Stimulated activated memory B cell treated with anti-CD40 and anti-IgM and Interleukin-4, amounts not matched to agents 10 μg/mL and 1 μg/mL and 100 μg/mL, for 72 hours (primary cell): Measurements from ENCODE around the gene KIF1C.
A peak's percentile ranks its signal among the peaks of the same experiment; 100 is the strongest.

Experiments
- ATAC-seq: fragments of 150-1000 bp; cut with Tn5 transposase; 2 replicates; pipeline ENCODE4 v1.10.0; 2021
- H3K27ac Mint-ChIP-seq: one replicate; pipeline ENCODE4 v1.8.0; 2022; ENCODE audit warnings: mild to moderate bottlenecking, mixed read lengths
- H3K27me3 Mint-ChIP-seq: one replicate; pipeline ENCODE4 v1.8.0; 2022; ENCODE audit warnings: mixed read lengths
- H3K36me3 Mint-ChIP-seq: one replicate; pipeline ENCODE4 v1.8.0; 2022; ENCODE audit warnings: mixed read lengths
- H3K4me1 Mint-ChIP-seq: one replicate; pipeline ENCODE4 v1.8.0; 2022; ENCODE audit warnings: mixed read lengths
- H3K4me3 Mint-ChIP-seq: one replicate; pipeline ENCODE4 v1.8.0; 2022; ENCODE audit warnings: mild to moderate bottlenecking, moderate library complexity, mixed read lengths
- H3K9me3 Mint-ChIP-seq: one replicate; pipeline ENCODE4 v1.8.0; 2022; ENCODE audit warnings: mixed read lengths

The KIF1C gene

GRCh38 chr17:4965311-4965986, 32.3 kb upstream of the KIF1C start:
- peaks cover 15% of the 10 kb centered on the region for H3K4me1 Mint-ChIP-seq
- no peaks in the 10 kb centered on the region for H3K27me3 Mint-ChIP-seq
- no peak overlapping the region for H3K27ac Mint-ChIP-seq
- H3K4me3 Mint-ChIP-seq: no peak overlapping the region
- no peak for ATAC-seq
- peaks cover 21% of the 10 kb centered on the region for H3K36me3 Mint-ChIP-seq
- no peaks in the 10 kb centered on the region for H3K9me3 Mint-ChIP-seq

DNA sequence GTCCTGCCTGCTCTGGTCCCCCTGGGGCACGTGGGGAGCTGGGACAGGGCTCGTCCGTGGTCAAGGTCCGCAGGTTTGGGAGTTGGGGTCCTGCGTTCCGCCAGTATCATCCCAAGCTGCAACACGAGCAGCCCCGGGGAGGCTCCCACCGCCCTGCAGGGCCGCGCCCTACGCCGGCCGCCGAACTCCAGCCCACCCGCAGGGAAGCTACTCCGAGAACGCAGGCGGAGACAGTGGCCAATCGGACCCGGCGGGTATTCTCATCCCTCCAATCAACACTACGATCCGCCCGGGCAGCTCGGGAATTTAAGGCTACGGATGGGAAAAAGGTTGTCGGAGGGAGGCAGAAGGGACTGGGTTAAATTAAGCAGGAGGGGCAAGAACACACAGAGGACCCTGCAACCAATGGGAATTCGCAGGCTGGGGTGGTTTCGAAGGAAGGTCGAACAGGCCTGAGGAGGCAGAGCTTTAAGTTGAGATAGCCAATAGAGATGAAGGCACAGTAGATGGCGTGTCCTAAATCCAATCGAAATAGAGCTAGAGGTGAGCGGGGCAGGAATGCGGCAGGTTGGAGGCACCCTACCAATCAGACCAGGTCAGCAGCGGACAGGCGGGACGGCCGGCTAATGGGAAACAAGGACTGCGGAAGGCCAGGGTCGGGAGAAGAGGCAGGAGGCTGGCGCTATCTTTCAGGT, 30.8 kb upstream of the KIF1C start:
- Mint-ChIP-seq H3K27me3 (no peaks in the 10 kb centered on the region), H3K27ac (no peak overlapping the region), H3K36me3 (peaks cover 25% of the 10 kb centered on the region), H3K9me3 (no peaks in the 10 kb centered on the region), H3K4me3 (no peak overlapping the region), H3K4me1 (peaks cover 15% of the 10 kb centered on the region)
- ATAC-seq: peak; percentile 94

- no peak within 1 kb of the TSS for H3K27ac Mint-ChIP-seq
- H3K4me1 Mint-ChIP-seq: peaks cover 15% of the 10 kb centered on the region
- H3K4me3 Mint-ChIP-seq: no peak within 1 kb of the TSS
- no peaks in the 10 kb centered on the region for H3K27me3 Mint-ChIP-seq
- peaks cover 30% of the 10 kb centered on the region for H3K36me3 Mint-ChIP-seq
- no peaks in the 10 kb centered on the region for H3K9me3 Mint-ChIP-seq
- ATAC-seq: peak; percentile 83
These were observed 29.9 kb upstream of the KIF1C start, which contains the start of gene SPAG7 for GRCh38 chr17:4967539-4968485. Gene SPAG7 (minus strand): TSS chr17:4967817. CDS start chr17:4967804, 13 bp downstream.

DNA sequence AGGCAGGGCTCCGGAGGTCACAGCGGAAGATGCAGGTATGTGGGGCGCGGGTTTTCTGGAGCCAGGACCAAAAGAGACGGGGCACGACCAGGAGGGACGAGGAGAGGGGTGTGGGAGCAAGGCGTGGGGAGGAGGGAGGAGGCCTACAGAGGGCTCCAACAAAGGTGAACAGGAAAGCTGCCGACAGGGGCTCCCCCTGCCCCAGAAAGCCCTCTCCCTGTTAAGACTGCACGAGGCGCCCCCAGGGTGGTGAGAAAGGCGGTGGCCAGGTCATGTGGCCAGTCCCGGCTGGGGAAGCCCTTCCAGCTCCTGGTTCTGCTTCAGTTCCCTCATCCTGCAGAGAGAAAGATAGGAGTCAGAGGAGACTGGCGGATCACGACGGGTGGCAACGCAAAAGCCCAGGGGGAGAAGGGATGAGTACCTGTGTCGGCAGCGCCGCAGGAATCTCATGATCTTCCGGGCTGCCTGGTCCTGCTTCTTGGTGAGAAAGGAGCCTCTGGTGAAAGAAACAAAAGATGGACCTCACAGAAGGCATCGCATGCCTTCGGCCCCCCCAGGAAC, 29.2 kb upstream of the KIF1C start:
- H3K4me1 Mint-ChIP-seq: peaks cover 15% of the 10 kb centered on the region
- H3K27ac Mint-ChIP-seq: no peak overlapping the region
- H3K9me3 Mint-ChIP-seq: no peaks in the 10 kb centered on the region
- H3K36me3 Mint-ChIP-seq: peaks cover 38% of the 10 kb centered on the region
- H3K27me3 Mint-ChIP-seq: no peaks in the 10 kb centered on the region
- no peak overlapping the region for H3K4me3 Mint-ChIP-seq
- no peak for ATAC-seq

- Mint-ChIP-seq H3K9me3 (no peaks in the 10 kb centered on the region), H3K4me1 (peaks cover 15% of the 10 kb centered on the region), H3K36me3 (peaks cover 43% of the 10 kb centered on the region), H3K4me3 (no peak overlapping the region), H3K27me3 (no peaks in the 10 kb centered on the region), H3K27ac (no peak overlapping the region)
- no peak for ATAC-seq
These were observed 28.7 kb upstream of the KIF1C start for GRCh38 chr17:4969047-4969550.

- Mint-ChIP-seq H3K36me3 (peaks cover 49% of the 10 kb centered on the region), H3K27ac (no peak overlapping the region)
- no peak for ATAC-seq
These were observed 28.1 kb upstream of the KIF1C start for GRCh38 chr17:4969551-4970173.

DNA sequence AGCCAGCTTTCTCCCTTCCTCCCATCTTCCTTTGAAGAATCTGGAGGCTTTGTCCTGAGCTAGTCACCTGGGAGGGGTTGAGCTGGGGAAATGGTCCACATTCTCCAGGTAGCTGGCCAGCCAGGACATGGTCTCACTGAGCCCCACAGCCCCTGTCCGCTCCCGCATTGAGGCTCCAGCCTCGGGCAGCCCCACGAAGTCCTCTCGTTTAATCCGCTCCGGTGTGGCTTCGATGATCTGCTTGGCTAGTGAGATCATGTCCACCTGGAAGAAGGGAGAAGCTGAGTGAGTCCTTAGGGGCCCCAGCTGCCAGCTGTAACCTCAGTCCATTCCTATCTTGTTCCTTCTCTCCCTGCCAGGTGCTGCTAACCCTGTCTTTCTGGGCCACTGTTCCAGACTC, 27.5 kb upstream of the KIF1C start:
- Mint-ChIP-seq H3K36me3 (peaks cover 52% of the 10 kb centered on the region), H3K27me3 (no peaks in the 10 kb centered on the region), H3K4me1 (peaks cover 12% of the 10 kb centered on the region), H3K4me3 (no peak overlapping the region), H3K9me3 (no peaks in the 10 kb centered on the region), H3K27ac (no peak overlapping the region)
- ATAC-seq: no peak

More at GRCh38 chr17:4969551-4970173, 28.1 kb upstream of the KIF1C start:
- Mint-ChIP-seq H3K4me1 (peaks cover 15% of the 10 kb centered on the region), H3K4me3 (no peak overlapping the region), H3K27me3 (no peaks in the 10 kb centered on the region), H3K9me3 (no peaks in the 10 kb centered on the region)

DNA sequence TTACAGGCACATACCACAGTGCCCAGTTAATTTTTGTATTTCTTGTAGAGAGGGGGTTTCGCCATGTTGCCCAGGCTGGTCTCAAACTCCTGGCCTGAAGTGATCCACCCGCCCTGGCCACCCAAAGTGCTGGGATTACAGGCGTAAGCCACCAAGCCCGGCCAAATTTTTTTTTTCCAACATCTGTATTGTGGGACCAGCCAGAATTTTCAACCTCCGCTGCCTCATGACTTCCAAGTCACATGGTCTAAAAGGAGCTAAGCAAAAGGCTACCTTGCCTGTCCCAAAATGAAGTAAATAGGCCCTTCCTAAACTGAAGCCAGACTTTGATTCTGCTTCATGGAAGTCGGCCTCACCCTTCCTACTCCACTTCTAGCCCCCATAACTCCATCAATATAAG, 25.9 kb upstream of the KIF1C start:
- Mint-ChIP-seq H3K9me3 (no peaks in the 10 kb centered on the region), H3K4me1 (no peaks in the 10 kb centered on the region), H3K4me3 (no peak overlapping the region), H3K36me3 (peaks cover 49% of the 10 kb centered on the region), H3K27ac (no peak overlapping the region), H3K27me3 (no peaks in the 10 kb centered on the region)
- no peak for ATAC-seq

GRCh38 chr17:4972322-4972721, 25.4 kb upstream of the KIF1C start:
- Mint-ChIP-seq H3K4me1 (no peaks in the 10 kb centered on the region), H3K36me3 (peaks cover 49% of the 10 kb centered on the region), H3K27me3 (no peaks in the 10 kb centered on the region), H3K27ac (no peak overlapping the region), H3K4me3 (no peak overlapping the region), H3K9me3 (no peaks in the 10 kb centered on the region)
- ATAC-seq: no peak

DNA sequence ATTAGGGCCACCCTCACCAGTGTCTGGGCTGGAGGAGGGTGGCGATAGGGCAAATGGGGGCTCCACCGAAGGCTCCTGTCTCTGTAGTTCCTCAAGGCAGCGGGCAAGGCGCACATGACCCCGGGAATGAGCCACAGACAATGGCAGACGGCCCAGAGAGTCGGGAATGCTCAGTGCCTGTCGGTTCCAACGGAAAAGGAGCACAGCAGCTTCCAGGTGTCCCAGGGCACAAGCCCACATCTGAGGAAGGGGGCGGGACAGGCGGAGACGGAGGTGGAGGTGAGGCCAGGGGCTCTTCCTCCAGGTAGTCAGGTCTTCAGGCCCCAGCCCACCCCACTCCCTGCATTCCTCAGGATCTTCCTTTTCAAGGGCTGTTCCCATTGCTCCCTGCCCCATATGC, 25.0 kb upstream of the KIF1C start:
- Mint-ChIP-seq H3K27me3 (no peaks in the 10 kb centered on the region), H3K36me3 (peaks cover 49% of the 10 kb centered on the region), H3K4me3 (no peak overlapping the region), H3K4me1 (no peaks in the 10 kb centered on the region), H3K27ac (no peak overlapping the region), H3K9me3 (no peaks in the 10 kb centered on the region)
- no peak for ATAC-seq

DNA sequence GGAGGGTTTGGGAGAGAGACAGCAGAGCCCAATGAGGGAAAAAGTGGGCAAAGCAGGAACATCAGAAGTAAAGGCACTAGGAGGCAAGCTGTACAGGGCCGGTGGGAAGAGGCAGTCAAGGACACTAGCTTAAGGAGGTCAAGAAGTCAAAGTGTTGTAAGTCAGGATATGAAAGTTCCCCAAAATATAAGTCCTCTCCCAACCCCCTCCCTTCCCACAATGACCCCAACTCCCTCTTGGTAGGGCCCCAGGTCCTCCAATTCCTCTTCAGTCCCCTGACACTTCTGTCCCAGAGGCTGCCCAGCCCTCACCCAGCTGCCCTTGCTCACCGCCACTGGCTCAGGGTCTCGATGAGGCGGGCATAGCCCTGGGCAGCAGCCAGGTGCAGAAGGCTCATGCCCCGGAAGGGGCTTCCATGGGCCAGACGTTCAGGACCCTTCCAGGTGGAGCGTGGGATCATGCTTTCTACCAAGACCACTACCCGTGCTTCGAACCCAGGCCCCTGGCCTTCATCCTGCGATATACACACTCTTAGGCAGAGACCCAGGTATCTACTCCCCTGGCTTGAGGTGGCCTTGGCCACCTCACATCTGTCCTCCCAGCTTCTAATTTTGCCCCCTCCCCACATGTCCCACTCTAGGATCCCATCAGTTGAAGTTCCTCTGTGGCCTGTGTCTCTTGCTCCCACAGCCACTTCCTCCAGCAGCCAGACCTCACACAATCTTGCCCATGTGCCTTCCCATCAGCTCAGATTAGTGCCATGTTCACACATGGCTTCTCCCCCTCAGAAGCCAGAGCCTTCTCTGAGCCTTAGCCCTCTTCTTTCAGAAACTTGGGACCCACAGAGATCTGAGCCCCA, 24.3 kb upstream of the KIF1C start:
- H3K9me3 Mint-ChIP-seq: no peaks in the 10 kb centered on the region
- no peaks in the 10 kb centered on the region for H3K27me3 Mint-ChIP-seq
- peaks cover 49% of the 10 kb centered on the region for H3K36me3 Mint-ChIP-seq
- no peak for ATAC-seq
- H3K4me3 Mint-ChIP-seq: no peak overlapping the region
- peaks cover 3% of the 10 kb centered on the region for H3K4me1 Mint-ChIP-seq
- no peak overlapping the region for H3K27ac Mint-ChIP-seq

GRCh38 chr17:4974115-4974670, 23.6 kb upstream of the KIF1C start:
- Mint-ChIP-seq H3K36me3 (peaks cover 55% of the 10 kb centered on the region), H3K4me1 (peaks cover 10% of the 10 kb centered on the region), H3K27me3 (no peaks in the 10 kb centered on the region), H3K27ac (peak overlapping the region; percentile 1), H3K9me3 (no peaks in the 10 kb centered on the region), H3K4me3 (no peak overlapping the region)
- no peak for ATAC-seq

DNA sequence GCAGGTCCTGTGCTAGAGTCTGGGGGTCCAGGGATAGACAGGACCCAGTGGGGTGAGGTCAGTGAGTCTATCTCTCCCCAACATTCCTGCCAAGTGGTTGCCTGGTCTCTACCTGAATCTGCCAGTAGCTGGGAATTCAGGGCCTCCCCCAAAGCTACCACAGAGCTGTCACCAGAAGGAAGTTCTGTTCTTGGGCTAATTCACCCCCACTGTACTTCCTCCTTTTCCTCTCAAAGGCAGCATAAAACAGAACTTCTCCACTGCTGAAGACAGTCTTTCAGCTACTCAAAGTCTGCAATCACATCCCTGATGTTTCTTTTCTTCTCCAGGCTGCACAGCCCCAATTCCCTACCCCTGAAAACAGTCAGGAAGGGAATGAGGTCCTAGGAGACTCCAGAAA, 19.0 kb upstream of the KIF1C start:
- no peak overlapping the region for H3K4me3 Mint-ChIP-seq
- peaks cover 65% of the 10 kb centered on the region for H3K36me3 Mint-ChIP-seq
- no peak for ATAC-seq
- H3K27ac Mint-ChIP-seq: peak overlapping the region; percentile 77
- peaks cover 43% of the 10 kb centered on the region for H3K4me1 Mint-ChIP-seq
- no peaks in the 10 kb centered on the region for H3K27me3 Mint-ChIP-seq
- H3K9me3 Mint-ChIP-seq: no peaks in the 10 kb centered on the region
